Activated CD4-positive, CD25-positive, alpha-beta regulatory T cell treated with anti-CD3 and anti-CD28 coated beads, Interleukin-2, amount 50 U/mL, for 24 hours (primary cell): ENCODE results near the gene SMARCD1.
"Not testable (repeated sequence)": the region's sequence is repeated elsewhere in the genome, so short reads cannot be mapped to it uniquely, and the experiment has no call there.

Source experiments
- ATAC-seq, 2 donors: fragments of 150-1000 bp; cut with Tn5 transposase; one replicate each; pipeline ENCODE4 v1.10.0; 2021; ENCODE audit warnings: mild to moderate bottlenecking in 1 of 2, moderate library complexity in 1 of 2

Gene SMARCD1

GRCh38 chr12:50078281-50078680 lies 6.9 kb upstream of the SMARCD1 start:
- ATAC-seq, result no peak

DNA sequence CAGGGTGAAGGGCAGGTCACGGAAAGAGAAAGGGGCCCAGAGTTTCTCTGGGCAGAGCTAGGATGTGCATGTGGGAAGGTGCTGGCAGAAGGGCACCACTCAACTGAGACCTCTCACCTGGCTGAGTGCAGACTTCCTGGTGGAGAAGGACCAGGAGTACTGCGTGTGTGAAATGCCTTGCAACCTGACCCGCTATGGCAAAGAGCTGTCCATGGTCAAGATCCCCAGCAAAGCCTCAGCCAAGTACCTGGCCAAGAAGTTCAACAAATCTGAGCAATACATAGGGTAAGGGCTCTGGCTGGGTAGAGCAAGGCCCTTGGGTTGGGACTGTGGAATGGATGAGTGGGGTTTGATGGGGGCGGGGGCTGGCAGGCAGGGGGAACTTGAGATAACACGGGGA lies 5.4 kb upstream of the SMARCD1 start:
- no peak for ATAC-seq

GRCh38 chr12:50081096-50081808 lies 3.9 kb upstream of the SMARCD1 start:
- no peak for ATAC-seq

GRCh38 chr12:50082644-50083043 lies 2.5 kb upstream of the SMARCD1 start:
- ATAC-seq, result no peak

DNA sequence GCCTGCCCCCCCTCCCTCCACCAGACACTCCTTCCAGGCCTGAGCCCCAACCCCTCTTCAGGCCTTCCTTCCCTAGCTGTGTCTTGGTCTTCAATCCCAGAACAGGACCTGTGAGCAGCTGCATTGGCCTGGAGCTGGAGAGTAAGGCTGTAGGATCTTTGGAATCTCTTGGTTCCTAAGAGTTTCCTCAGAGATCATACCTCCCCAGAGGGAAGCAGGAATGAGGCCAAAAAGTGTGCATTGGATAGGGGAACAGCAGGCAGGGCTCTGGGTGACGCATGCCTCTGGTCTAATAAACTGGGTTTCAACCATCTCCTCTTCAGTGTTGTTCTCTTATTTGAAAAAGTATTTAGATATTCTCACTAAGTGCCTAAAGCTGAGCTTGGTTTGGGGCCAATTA lies 1.8 kb upstream of the SMARCD1 start:
- no peak for ATAC-seq

- ATAC-seq, result not testable (repeated sequence)
Measured at GRCh38 chr12:50084409-50084774, 750 bp upstream of the SMARCD1 start.

- ATAC-seq, result no peak
Measured at GRCh38 chr12:50085615-50086072, 502 bp downstream of the SMARCD1 start.

DNA sequence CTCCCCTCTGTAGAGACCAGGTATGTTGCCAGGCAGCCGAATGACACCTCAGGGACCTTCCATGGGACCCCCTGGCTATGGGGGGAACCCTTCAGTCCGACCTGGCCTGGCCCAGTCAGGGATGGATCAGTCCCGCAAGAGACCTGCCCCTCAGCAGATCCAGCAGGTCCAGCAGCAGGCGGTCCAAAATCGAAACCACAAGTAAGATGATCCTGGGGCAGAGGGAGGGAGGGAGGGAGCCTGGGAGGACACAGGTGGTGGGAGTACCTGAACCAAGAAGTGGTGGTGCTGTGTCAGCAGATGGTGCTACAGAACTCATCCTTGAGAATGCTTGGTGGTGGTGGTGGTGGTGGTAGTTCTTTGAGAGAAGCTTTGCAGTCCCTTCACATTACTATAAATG lies 1.0 kb downstream of the SMARCD1 start:
- ATAC-seq, result no peak

DNA sequence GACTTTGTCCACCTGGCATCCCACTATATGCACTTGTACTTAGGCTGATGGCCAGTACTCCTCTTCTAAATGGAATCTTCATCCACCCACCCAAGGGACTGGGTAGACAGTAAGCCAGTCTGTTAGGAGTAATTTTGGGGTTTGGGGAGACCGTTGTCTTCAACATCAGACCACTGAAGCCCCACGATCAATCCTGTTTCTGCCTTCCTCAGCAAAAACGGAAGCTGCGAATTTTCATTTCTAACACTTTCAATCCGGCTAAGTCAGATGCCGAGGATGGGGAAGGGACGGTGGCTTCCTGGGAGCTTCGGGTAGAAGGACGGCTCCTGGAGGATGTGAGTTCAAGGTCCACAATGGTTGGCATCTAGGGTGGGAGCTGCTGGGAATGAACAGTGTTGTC lies 2.0 kb downstream of the SMARCD1 start:
- no peak for ATAC-seq

DNA sequence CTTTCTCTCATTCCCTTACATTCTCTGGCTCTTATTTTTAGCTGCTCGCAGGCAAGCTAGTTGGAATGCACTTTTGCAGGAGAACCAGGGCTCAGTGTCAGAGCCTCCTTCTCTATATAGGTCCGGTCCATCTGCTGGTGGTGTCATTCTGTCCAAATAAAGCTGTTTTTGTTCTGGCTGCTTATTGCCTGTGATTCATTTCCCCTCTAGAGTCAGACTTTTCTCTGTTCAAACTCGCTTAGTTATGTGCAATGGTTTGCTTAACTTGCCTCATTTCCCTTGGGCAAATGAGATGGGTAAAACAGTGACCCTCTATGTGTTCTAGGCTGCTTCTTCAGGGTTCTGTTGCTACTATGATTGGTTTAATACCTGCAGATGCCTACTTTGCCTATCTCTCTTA lies 2.9 kb downstream of the SMARCD1 start:
- no peak for ATAC-seq

- ATAC-seq, result peak in 1 of 2 donors; percentile 41
Measured at GRCh38 chr12:50088577-50089335, 3.6 kb downstream of the SMARCD1 start.

GRCh38 chr12:50089730-50090129 lies 4.6 kb downstream of the SMARCD1 start:
- no peak for ATAC-seq

DNA sequence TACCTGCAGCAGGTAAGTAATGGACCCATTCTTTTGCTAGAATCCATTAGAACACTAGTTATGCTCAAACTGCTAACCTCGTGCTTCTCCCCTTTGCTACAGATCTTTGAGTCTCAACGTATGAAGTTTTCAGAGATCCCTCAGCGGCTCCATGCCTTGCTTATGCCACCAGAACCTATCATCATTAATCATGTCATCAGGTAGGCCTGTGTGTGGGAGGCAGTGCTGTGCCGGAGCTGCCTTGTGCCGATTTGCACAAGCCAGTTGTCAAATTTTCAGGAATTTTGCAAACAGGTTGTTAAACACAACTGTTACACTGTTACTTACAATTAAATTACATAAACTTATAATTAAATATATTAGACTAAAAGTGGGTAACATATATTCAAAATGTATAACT lies 5.2 kb downstream of the SMARCD1 start:
- ATAC-seq, result no peak

GRCh38 chr12:50097952-50098351 lies 12.8 kb downstream of the SMARCD1 start:
- ATAC-seq, result no peak

GRCh38 chr12:50099302-50100008 lies 14.3 kb downstream of the SMARCD1 start:
- no peak for ATAC-seq

- ATAC-seq, result no peak
Measured at GRCh38 chr12:50100561-50100960, 15.4 kb downstream of the SMARCD1 start.

GRCh38 chr12:50101663-50102062 lies 16.5 kb downstream of the SMARCD1 start:
- ATAC-seq, result no peak

- ATAC-seq, result no peak
Measured at GRCh38 chr12:50102131-50102531, 17.0 kb downstream of the SMARCD1 start.

DNA sequence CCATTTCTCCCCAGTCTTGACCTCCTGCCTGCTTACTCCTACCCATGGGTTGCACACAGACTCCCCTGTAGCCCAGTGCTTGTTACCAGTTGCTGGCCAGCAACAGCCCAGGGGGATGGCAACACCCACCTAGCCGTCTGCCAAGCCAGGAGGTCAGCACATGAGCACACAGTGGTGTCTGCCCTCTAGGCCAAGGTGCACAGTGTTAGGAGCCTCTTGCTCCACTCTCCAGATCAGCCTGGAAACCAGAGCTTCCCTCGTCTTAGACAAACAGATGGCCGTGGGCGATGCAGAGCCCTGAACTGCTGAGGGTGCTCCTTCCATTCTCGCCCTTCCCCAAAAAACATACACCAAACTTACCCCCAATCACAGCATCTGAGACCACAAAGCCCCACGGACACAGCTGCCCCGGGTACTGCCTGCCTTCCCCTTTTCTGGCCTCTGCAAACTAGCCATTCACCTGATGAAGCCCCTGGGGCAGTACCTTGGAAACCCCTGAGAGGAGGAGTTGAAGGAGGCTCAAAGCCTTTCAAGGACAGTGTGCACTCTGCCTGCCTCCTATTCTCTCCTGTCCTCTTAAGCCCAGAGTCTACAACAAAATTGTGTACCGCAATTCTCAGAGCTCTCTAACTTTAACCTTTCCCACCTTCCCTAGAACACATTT lies 17.6 kb downstream of the SMARCD1 start:
- no peak for ATAC-seq

GRCh38 chr12:50103351-50103750 lies 18.2 kb downstream of the SMARCD1 start:
- ATAC-seq, result no peak

DNA sequence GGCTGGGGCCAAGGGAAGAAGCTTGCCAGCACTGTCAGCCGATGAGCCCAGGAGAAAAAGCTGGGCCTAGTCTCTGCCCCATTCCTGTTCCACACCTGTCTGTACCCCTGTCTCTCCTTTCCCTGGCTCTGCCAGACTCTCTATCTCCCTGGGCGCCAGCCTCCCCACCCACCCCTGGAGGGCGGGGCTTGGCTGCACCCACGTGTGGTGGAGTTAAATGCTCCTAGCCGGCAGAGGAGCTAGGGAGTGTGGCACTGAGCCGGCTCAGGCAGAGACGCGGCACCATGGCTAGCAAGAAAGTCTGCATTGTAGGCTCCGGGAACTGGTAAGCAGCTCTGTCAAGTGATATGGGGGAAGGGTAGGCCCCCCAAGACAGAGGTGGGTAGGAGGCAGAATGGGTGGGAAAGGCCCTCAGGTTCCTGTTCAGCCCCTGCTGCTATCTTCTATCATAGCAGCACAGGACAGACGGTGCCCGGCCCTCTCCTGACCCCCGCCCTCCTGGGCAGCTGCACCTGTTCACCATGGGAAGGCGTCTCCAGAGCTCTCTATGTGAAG lies 18.7 kb downstream of the SMARCD1 start, which contains the start of gene GPD1:
GPD1 (plus strand) TSS at position 242 of the 555 bp plus-strand sequence; CDS start at position 285, 43 bp downstream.
- ATAC-seq, result peak; percentile 34 to 60
